A673 (cell line): ENCODE data around the gene RERE. TPM values are rescaled to one million over a fixed set of nuclear protein-coding genes. Genes with fewer than 3 reads are reported as not detected.
A peak's percentile ranks its signal among the peaks of the same experiment; 100 is the strongest.

Source experiments
- BruUV-seq: library from RNA; stranded (reverse); fragments of 400-500 nt; replicated peaks from 2 replicates; lab custom pipeline; 2021; lab: Mats Ljungman, UMichigan
- CTCF ChIA-PET: fragments of 300-600 bp; sonication (Branson Sonifier 250); formaldehyde crosslinking; loops from one replicate; lab custom pipeline; 2022; ENCODE audit warnings: antibody characterized with exemption; lab: Charles Lee
- POLR2A ChIA-PET: fragments of 300-600 bp; sonication (Branson Sonifier 250); formaldehyde crosslinking; loops from one replicate; lab custom pipeline; 2022; ENCODE audit warnings: antibody characterized with exemption; ENCODE audit not compliant: low non-redundant PET; lab: Charles Lee
- DNase-seq: peaks from one replicate; pipeline ENCODE4 v3.0.0-alpha.2; 2015; ENCODE audit warnings: low spot score
- H3K27ac ChIP-seq: fragments of 200-600 bp; sonication (generic); 2 replicates; pipeline ENCODE4 v1.5.1; 2016; ENCODE audit warnings: mixed run types, low read depth, mild to moderate bottlenecking, mixed read lengths, antibody characterized with exemption, low read length; ENCODE audit not compliant: poor library complexity, severe bottlenecking
- H3K27me3 ChIP-seq: fragments of 200-600 bp; sonication (generic); replicated peaks from 2 replicates; pipeline ENCODE4 v1.6.1; 2017; ENCODE audit warnings: mixed run types, low read depth, mild to moderate bottlenecking, mixed read lengths, antibody characterized with exemption, low read length; ENCODE audit not compliant: insufficient read depth, poor library complexity
- H3K36me3 ChIP-seq: fragments of 200-600 bp; sonication (generic); 2 replicates; pipeline ENCODE4 v1.6.1; 2016; ENCODE audit warnings: mixed run types, mild to moderate bottlenecking, mixed read lengths, antibody characterized with exemption, low read length; ENCODE audit not compliant: insufficient read depth, poor library complexity, severe bottlenecking
- H3K4me1 ChIP-seq: fragments of 200-600 bp; sonication (generic); 2 replicates; pipeline ENCODE4 v1.6.1; 2017; ENCODE audit warnings: mixed run types, mild to moderate bottlenecking, mixed read lengths, antibody characterized with exemption, low read length; ENCODE audit not compliant: insufficient read depth, poor library complexity, severe bottlenecking
- H3K4me3 ChIP-seq: fragments of 200-600 bp; sonication (generic); 2 replicates; pipeline ENCODE4 v1.5.1; 2016; ENCODE audit warnings: low read depth, mixed run types, mild to moderate bottlenecking, mixed read lengths, low read length; ENCODE audit not compliant: poor library complexity, severe bottlenecking
- H3K9me3 ChIP-seq: fragments of 200-600 bp; sonication (generic); 2 replicates; pipeline ENCODE4 v1.6.1; 2016; ENCODE audit warnings: mixed run types, low read depth, mild to moderate bottlenecking, mixed read lengths, antibody characterized with exemption, low read length; ENCODE audit not compliant: poor library complexity, severe bottlenecking
- EZH2 ChIP-seq: fragments of 200-600 bp; sonication (generic); IDR thresholded peaks from 2 replicates; pipeline ENCODE4 v1.6.1; 2017; ENCODE audit warnings: borderline replicate concordance, low read depth, mild to moderate bottlenecking, mixed read lengths, antibody characterized with exemption, low read length; ENCODE audit not compliant: poor library complexity, severe bottlenecking
- intact Hi-C: fragments of 100-400 bp; cut with micrococcal nuclease; formaldehyde crosslinking; loops from one replicate; pipeline ENCODE4 v1.10.0; 2022; ENCODE audit not compliant: unreplicated experiment
- total RNA-seq: library from RNA; stranded (reverse); gene quantifications from 2 replicates; pipeline ENCODE4 v1.2.3, GENCODE V29; 2021
- TF ChIP-seq, protein P1 (sequence below): fragments of 300-800, 200-600 bp; sonication (generic); conservative IDR thresholded peaks from 2 replicates; pipeline ENCODE4 v1.5.1; 2017; ENCODE audit warnings: low read depth, mild to moderate bottlenecking, antibody characterized with exemption, low read length, moderate library complexity, mixed read lengths

The RERE gene
- total RNA-seq, 1 experiment from 2014 or later, result 188 TPM

DNA sequence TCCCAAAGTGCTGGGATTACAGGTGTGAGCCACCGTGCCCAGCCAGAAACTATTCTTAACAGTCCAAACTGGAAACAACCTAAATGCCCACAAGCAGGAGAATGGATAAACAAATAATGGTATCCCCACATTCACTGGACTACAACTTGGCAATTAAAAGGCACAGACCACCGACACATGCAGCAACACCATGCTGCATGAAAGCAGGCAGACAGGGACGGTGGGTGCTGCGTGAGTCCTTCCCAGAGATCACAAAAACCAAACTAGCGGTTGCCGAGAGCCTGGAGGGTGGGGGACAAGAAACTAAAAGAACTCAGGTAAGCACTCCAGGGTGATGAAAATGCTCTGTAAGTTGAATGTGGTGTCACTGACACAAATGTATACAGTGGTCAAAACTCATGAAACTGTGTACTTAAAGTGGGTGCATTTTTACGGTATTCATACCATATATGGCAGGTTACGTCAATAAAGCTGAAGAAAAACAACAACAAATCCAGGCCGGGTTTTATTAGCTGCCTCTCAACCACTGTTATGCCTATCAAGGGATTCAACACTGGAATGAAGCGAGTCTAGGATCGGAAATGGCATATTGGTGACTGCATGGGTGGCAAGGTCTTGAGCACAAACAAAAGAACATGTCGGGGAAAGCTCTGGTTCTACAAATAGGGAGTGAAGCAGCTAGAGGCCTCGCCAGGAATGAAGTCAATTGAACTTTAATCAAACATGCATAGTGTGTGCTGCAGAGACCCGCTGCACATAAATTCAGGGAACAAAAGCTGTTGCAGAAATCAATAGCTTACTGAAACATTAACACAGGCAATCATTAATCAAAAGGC is 447.2 kb downstream of the RERE start:
- no TSS peak for BruUV-seq
- Histone ChIP-seq H3K36me3 (peaks cover 10% of the 10 kb centered on the region), H3K4me1 (peaks cover 88% of the 10 kb centered on the region), H3K27me3 (no peaks in the 10 kb centered on the region), H3K4me3 (no peak overlapping the region), H3K27ac (peak overlapping the region; percentile 76), H3K9me3 (no peaks in the 10 kb centered on the region)
- POLR2A ChIA-PET, result no interaction called here
- intact Hi-C loops, result loop anchor here (10.0 kb wide), 1 partner anchor 335 kb away; no protein-coding TSS in a partner anchor
- TF ChIP-seq, protein P1, sequence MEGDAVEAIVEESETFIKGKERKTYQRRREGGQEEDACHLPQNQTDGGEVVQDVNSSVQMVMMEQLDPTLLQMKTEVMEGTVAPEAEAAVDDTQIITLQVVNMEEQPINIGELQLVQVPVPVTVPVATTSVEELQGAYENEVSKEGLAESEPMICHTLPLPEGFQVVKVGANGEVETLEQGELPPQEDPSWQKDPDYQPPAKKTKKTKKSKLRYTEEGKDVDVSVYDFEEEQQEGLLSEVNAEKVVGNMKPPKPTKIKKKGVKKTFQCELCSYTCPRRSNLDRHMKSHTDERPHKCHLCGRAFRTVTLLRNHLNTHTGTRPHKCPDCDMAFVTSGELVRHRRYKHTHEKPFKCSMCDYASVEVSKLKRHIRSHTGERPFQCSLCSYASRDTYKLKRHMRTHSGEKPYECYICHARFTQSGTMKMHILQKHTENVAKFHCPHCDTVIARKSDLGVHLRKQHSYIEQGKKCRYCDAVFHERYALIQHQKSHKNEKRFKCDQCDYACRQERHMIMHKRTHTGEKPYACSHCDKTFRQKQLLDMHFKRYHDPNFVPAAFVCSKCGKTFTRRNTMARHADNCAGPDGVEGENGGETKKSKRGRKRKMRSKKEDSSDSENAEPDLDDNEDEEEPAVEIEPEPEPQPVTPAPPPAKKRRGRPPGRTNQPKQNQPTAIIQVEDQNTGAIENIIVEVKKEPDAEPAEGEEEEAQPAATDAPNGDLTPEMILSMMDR, result no peak
- TF ChIP-seq EZH2, result no peak
- peak; percentile 90 for DNase-seq
- CTCF ChIA-PET, result no interaction called here

DNA sequence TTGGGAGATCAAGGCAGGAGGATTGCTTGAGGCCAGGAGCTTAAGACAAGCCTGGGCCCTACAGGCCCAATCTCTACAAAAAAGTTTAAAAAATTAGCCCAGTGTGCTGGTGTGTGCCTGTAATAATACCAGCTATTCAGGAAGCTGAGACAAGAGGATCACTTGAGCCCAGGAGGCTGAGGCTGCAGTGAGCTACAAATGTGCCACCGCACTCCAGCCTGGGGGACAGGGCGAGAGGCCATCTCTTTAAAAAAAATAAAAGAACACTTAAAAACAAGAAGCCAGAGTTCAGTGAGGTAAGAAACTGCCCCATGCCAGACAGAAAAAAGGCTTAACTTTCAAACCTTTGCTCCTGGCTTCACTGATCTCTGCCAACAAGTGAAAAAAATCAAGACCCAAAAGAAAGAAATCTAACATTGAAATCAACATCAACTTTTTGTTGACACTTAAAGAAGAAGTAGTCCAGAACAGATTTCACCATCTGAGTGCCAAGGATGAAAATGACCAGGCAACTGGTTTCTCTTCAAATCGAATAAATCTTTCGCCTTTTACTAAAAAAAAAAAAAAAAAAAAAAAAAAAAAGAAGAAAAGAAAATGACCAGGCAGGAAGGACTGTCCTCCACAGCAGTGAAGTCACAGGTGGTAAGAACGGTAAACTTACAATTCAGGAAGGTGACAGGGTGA is 448.3 kb downstream of the RERE start:
- TF ChIP-seq, protein P1, result no peak
- TF ChIP-seq EZH2, result no peak
- intact Hi-C loops, result no loop called here
- no peak for DNase-seq
- H3K27me3 ChIP-seq, result no peaks in the 10 kb centered on the region
- no peaks in the 10 kb centered on the region for H3K9me3 ChIP-seq
- no peak overlapping the region for H3K4me3 ChIP-seq
- CTCF ChIA-PET, result interaction anchor here (0.6 kb wide), 1 partner anchor 192 kb away, joined by 3 read pairs; no protein-coding TSS in a partner anchor
- peaks cover 89% of the 10 kb centered on the region for H3K4me1 ChIP-seq
- peaks cover 11% of the 10 kb centered on the region for H3K36me3 ChIP-seq
- BruUV-seq, result no TSS peak
- peak overlapping the region; percentile 45 for H3K27ac ChIP-seq
- POLR2A ChIA-PET, result no interaction called here

DNA sequence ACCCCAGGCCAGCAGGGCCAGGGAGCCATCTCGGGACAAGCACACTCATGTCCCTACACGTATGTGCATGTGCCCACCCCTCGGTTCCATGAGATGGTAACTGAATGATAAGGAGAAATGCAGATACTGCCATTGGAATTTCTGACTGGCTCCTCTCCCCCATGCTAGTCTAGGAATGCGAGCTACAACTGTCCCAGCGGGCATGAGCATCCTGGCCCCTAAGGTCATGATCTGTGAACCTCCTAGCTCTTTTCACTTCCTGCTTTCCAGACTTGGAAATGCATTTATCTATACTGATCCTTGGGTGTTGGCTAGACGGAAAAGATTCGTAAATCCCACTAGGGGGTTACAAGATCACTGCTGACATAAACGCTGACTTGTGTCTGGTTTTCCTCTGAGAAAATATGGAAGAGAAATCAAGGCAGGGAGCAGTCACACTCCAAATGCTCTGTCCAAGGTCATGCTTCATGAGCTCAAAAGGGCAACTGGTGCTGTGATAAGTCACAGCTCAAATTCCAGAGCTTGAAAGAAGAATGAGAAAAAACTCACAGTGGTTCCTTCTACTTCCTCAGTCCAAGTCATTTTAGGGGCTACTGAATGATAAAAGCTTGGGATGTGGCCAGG is 449.8 kb downstream of the RERE start:
- DNase-seq, result no peak
- TF ChIP-seq, protein P1, result no peak
- TF ChIP-seq EZH2, result no peak
- POLR2A ChIA-PET, result no interaction called here
- intact Hi-C loops, result no loop called here
- no TSS peak for BruUV-seq
- CTCF ChIA-PET, result no interaction called here
- no peaks in the 10 kb centered on the region for H3K27me3 ChIP-seq
- H3K9me3 ChIP-seq, result no peaks in the 10 kb centered on the region
- peaks cover 18% of the 10 kb centered on the region for H3K36me3 ChIP-seq
- H3K4me1 ChIP-seq, result peaks cover 89% of the 10 kb centered on the region
- H3K27ac ChIP-seq, result no peak overlapping the region
- H3K4me3 ChIP-seq, result no peak overlapping the region
